ENCODE data around the gene ME3. TPM values are rescaled to one million over a fixed set of nuclear protein-coding genes. Genes with fewer than 3 reads are reported as not detected.

Gene ME3
- total RNA-seq, 1 experiment from 2014 or later: 0.30 TPM

DNA sequence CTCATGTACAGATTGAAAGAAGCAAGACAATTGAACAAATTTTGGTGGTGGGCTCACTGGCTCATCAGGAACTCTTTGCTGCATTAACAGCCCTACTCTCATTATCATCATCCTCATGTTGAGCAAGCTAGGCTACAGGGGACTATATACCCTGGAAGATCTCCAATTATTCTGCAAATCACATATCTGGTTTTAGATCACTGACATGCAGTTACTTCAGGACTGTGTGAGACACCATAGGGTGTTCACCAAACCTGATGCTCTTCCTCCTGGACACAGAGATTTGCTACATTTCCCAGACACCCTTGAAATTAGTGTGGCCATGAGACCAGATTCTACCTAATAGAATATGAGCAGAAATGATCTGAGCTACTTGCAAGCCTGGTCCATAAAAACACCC is 23.0 kb upstream of the ME3 start (continued):
- no peak for TF ChIP-seq TCF7L2 (IDR thresholded peaks at IDR 0.05; ENCODE audit: borderline replicate concordance, extremely low read depth, insufficient read depth, insufficient read length)
- TF ChIP-seq EZH2 (IDR thresholded peaks at IDR 0.05): no peak
- no peak for TF ChIP-seq ZNF274 (IDR thresholded peaks at IDR 0.05; ENCODE audit: low read depth, low read length)

DNA sequence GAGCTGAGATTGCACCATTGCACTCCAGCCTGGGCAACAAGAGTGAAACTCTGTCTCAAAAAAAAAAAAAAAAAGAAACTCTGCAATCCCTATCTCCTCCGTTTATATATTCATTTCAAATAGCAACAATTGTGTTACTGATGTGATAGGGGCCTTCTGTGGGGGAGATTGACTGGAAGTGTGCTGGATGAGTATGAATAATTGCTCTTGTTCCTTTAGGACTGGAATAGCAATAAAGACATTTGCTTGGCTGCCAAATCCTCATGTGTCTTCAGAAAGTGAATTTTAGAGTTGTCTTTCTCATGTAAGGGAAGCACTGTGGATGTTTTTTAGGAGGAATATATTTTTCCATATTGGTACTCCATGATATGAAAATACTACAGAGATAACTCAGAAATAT is 21.1 kb upstream of the ME3 start:
- Histone ChIP-seq H3K9ac (ENCODE audit: low read length) (no peak overlapping the region), H3K27ac (ENCODE audit: low read depth, low read length) (no peak overlapping the region), H2AFZ (ENCODE audit: low read depth, low read length, poor library complexity, severe bottlenecking) (no peak overlapping the region), H3K27me3 (ENCODE audit: insufficient read depth, low read length) (no peaks in the 10 kb centered on the region), H3K4me1 (ENCODE audit: control insufficient read depth in 1 of 2, insufficient read depth in 2 of 2, low read length in 2 of 2) (peaks cover 9 to 22% of the 10 kb centered on the region in 2 experiments), H3K4me3 (replicated peaks in 1 of 2; ENCODE audit: low read depth in 1 of 2, low read length in 2 of 2) (no peak overlapping the region), H3K9me2 (ENCODE audit: insufficient read depth) (no peaks in the 10 kb centered on the region), H3K79me2 (ENCODE audit: insufficient read depth, low read length) (no peaks in the 10 kb centered on the region), H4K20me1 (ENCODE audit: insufficient read depth) (no peaks in the 10 kb centered on the region), H3K4me2 (ENCODE audit: low read length) (no peak overlapping the region), H3K36me3 (ENCODE audit: control insufficient read depth in 1 of 2, insufficient read depth in 2 of 2, low read length in 2 of 2) (no peaks in the 10 kb centered on the region), H3K9me3 (ENCODE audit: control insufficient read depth in 1 of 2, insufficient read depth in 1 of 2, low read depth in 1 of 2, low read length in 2 of 2) (no peaks in the 10 kb centered on the region)
- ChIA-PET CTCF (no interaction called here), POLR2A (no interaction called here), RAD21 (ENCODE audit: low non-redundant PET in 1 of 2, low total read pairs in 2 of 2, uncharacterized antibody in 2 of 2, unreplicated experiment in 2 of 2) (no interaction called here)
- no peak for ATAC-seq
- no TSS peak for BruUV-seq (replicated peaks)
- intact Hi-C loops (cut with micrococcal nuclease): no loop called here
- TF ChIP-seq EGR1 (IDR thresholded peaks at IDR 0.05; ENCODE audit: low read depth): no peak
- TF ChIP-seq, protein P1, sequence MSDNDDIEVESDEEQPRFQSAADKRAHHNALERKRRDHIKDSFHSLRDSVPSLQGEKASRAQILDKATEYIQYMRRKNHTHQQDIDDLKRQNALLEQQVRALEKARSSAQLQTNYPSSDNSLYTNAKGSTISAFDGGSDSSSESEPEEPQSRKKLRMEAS (IDR thresholded peaks at IDR 0.05): no peak
- no peak for TF ChIP-seq FOSL1 (IDR thresholded peaks at IDR 0.05; ENCODE audit: low read depth)
- TF ChIP-seq SP1 (IDR thresholded peaks at IDR 0.05; ENCODE audit: low read depth): no peak
- TF ChIP-seq CEBPB (IDR thresholded peaks at IDR 0.05; ENCODE audit: low read depth): no peak
- no peak for TF ChIP-seq EZH2 (IDR thresholded peaks at IDR 0.05)
- no peak for TF ChIP-seq RAD21 (IDR thresholded peaks at IDR 0.05; ENCODE audit: low read depth)
- TF ChIP-seq ZFX (IDR thresholded peaks at IDR 0.05): no peak
- no peak for TF ChIP-seq ELF1 (IDR thresholded peaks at IDR 0.05; ENCODE audit: borderline replicate concordance, low read depth)
- TF ChIP-seq, protein P2, sequence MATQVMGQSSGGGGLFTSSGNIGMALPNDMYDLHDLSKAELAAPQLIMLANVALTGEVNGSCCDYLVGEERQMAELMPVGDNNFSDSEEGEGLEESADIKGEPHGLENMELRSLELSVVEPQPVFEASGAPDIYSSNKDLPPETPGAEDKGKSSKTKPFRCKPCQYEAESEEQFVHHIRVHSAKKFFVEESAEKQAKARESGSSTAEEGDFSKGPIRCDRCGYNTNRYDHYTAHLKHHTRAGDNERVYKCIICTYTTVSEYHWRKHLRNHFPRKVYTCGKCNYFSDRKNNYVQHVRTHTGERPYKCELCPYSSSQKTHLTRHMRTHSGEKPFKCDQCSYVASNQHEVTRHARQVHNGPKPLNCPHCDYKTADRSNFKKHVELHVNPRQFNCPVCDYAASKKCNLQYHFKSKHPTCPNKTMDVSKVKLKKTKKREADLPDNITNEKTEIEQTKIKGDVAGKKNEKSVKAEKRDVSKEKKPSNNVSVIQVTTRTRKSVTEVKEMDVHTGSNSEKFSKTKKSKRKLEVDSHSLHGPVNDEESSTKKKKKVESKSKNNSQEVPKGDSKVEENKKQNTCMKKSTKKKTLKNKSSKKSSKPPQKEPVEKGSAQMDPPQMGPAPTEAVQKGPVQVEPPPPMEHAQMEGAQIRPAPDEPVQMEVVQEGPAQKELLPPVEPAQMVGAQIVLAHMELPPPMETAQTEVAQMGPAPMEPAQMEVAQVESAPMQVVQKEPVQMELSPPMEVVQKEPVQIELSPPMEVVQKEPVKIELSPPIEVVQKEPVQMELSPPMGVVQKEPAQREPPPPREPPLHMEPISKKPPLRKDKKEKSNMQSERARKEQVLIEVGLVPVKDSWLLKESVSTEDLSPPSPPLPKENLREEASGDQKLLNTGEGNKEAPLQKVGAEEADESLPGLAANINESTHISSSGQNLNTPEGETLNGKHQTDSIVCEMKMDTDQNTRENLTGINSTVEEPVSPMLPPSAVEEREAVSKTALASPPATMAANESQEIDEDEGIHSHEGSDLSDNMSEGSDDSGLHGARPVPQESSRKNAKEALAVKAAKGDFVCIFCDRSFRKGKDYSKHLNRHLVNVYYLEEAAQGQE (IDR thresholded peaks at IDR 0.05; ENCODE audit: low read depth): no peak
- no peak for TF ChIP-seq ZNF274 (IDR thresholded peaks at IDR 0.05; ENCODE audit: low read depth, low read length)
- TF ChIP-seq CBX3 (IDR thresholded peaks at IDR 0.05; ENCODE audit: low read depth): no peak
- TF ChIP-seq, protein P3, sequence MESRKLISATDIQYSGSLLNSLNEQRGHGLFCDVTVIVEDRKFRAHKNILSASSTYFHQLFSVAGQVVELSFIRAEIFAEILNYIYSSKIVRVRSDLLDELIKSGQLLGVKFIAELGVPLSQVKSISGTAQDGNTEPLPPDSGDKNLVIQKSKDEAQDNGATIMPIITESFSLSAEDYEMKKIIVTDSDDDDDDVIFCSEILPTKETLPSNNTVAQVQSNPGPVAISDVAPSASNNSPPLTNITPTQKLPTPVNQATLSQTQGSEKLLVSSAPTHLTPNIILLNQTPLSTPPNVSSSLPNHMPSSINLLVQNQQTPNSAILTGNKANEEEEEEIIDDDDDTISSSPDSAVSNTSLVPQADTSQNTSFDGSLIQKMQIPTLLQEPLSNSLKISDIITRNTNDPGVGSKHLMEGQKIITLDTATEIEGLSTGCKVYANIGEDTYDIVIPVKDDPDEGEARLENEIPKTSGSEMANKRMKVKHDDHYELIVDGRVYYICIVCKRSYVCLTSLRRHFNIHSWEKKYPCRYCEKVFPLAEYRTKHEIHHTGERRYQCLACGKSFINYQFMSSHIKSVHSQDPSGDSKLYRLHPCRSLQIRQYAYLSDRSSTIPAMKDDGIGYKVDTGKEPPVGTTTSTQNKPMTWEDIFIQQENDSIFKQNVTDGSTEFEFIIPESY (IDR thresholded peaks at IDR 0.05; ENCODE audit: extremely low read depth, insufficient replicate concordance, low read length): no peak
- TF ChIP-seq SIN3A (IDR thresholded peaks at IDR 0.05; ENCODE audit: low read depth): no peak
- TF ChIP-seq SRF (IDR thresholded peaks at IDR 0.05; ENCODE audit: low read depth): no peak
- no peak for DNase-seq (ENCODE audit: low read depth, low spot score)

All from HCT116 (cell line).